ENCODE measurements around the gene LRRC8C. TPM values are rescaled to one million over a fixed set of nuclear protein-coding genes. Genes with fewer than 3 reads are reported as not detected.

Gene LRRC8C
- total RNA-seq, 6 experiments from 2014 or later = 0.53 to 2.0 (median 1.2) TPM

- no peak overlapping the region for H3K27ac ChIP-seq
Measured at GRCh38 chr1:89608984-89609725, 23.8 kb upstream of the LRRC8C start.

GRCh38 chr1:89609781-89610456, 23.0 kb upstream of the LRRC8C start:
- ATAC-seq = no peak
- no peak for TF ChIP-seq POLR2A (IDR thresholded peaks at IDR 0.05)
- TF ChIP-seq CTCF (IDR thresholded peaks at IDR 0.05) = no peak
- intact Hi-C loops (cut with DNase I) = no loop called here
- no peak for DNase-seq
- H3K4me3 ChIP-seq = no peak overlapping the region
- H3K9me3 ChIP-seq = no peaks in the 10 kb centered on the region
- 94% methylated on average over 3 of the region's 14 CpGs for WGBS (ENCODE audit: insufficient coverage, low coverage, low lambda C conversion rate, missing lambda C conversion rate)
- no peak overlapping the region for H3K27ac ChIP-seq
- H3K4me1 ChIP-seq = no peaks in the 10 kb centered on the region
- H3K27me3 ChIP-seq = no peaks in the 10 kb centered on the region
- H3K36me3 ChIP-seq = no peaks in the 10 kb centered on the region

More at GRCh38 chr1:89608984-89609725, 23.8 kb upstream of the LRRC8C start:
- Histone ChIP-seq H3K9me3 (no peaks in the 10 kb centered on the region), H3K4me3 (no peak overlapping the region), H3K27me3 (no peaks in the 10 kb centered on the region), H3K4me1 (no peaks in the 10 kb centered on the region), H3K36me3 (no peaks in the 10 kb centered on the region)
- no peak for DNase-seq
- ATAC-seq = peak in 1 of 4 donors; percentile 12
- intact Hi-C loops (cut with DNase I) = no loop called here
- 86% methylated on average over 15 of the region's 20 CpGs for WGBS (ENCODE audit: insufficient coverage, low coverage, low lambda C conversion rate, missing lambda C conversion rate)
- TF ChIP-seq POLR2A (IDR thresholded peaks at IDR 0.05) = no peak
- TF ChIP-seq CTCF (IDR thresholded peaks at IDR 0.05) = no peak

- ATAC-seq = no peak
- WGBS (ENCODE audit: insufficient coverage, low coverage, low lambda C conversion rate, missing lambda C conversion rate) = 94% methylated on average over 3 of the region's 15 CpGs
Measured at GRCh38 chr1:89610457-89611011, 22.4 kb upstream of the LRRC8C start.

GRCh38 chr1:89611721-89612120, 21.2 kb upstream of the LRRC8C start:
- ATAC-seq = no peak
- TF ChIP-seq POLR2A (IDR thresholded peaks at IDR 0.05) = no peak
- TF ChIP-seq CTCF (IDR thresholded peaks at IDR 0.05) = no peak
- no peaks in the 10 kb centered on the region for H3K36me3 ChIP-seq
- no peak overlapping the region for H3K4me3 ChIP-seq
- H3K4me1 ChIP-seq = no peaks in the 10 kb centered on the region
- intact Hi-C loops (cut with DNase I) = no loop called here
- no peak for DNase-seq
- no peaks in the 10 kb centered on the region for H3K27me3 ChIP-seq
- 44% methylated on average over 1 of the region's 1 CpG for WGBS (ENCODE audit: insufficient coverage, low coverage, low lambda C conversion rate, missing lambda C conversion rate)
- H3K9me3 ChIP-seq = no peaks in the 10 kb centered on the region
- H3K27ac ChIP-seq = no peak overlapping the region

More at GRCh38 chr1:89610457-89611011, 22.4 kb upstream of the LRRC8C start:
- DNase-seq = no peak
- intact Hi-C loops (cut with DNase I) = no loop called here
- Histone ChIP-seq H3K27ac (no peak overlapping the region), H3K9me3 (no peaks in the 10 kb centered on the region), H3K4me3 (no peak overlapping the region), H3K27me3 (no peaks in the 10 kb centered on the region), H3K4me1 (no peaks in the 10 kb centered on the region), H3K36me3 (no peaks in the 10 kb centered on the region)
- TF ChIP-seq POLR2A (IDR thresholded peaks at IDR 0.05) (no peak), CTCF (IDR thresholded peaks at IDR 0.05) (no peak)

Measured in right lobe of liver (tissue), 6 donors.